ENCODE data around the gene CACNA1B.

CACNA1B gene

DNA sequence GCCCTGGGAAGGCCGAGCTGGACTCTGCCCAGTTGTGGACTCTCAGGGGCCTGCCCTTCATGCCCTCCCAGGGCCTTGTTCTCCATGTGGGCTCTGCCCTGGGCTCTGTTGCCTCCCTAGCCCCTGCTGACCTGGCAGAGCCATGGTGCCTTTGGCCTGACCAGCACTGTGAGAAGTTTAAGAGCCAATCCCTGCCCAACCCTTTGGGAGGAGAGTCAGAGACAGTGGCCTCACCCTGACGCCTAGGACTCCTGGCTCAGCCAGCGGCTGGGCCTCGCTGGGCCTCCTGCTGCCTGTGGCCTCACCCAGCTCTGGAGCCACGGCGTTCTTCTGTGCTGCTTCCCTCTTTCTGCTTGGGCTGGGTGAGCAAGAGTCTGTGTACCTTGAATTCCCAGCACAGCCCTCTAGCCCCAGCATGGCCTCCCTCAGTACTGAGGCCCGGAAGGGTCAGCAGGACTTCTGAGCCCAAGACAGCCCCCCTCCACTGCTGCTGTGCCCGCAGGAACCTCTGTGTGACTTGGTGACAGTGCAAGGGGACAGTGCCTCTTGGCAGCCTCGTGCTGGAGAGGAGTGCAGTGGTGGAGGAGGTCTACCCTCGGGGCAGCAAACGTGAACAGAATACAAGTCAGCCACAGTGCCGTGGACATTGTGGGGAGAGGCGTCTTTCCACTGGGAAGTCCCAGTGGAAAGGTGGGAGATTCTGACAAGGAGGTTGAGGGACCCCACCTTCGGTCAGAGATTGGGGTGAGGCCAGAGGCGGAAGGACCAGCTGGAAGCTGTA is 97.4 kb downstream of the CACNA1B start:
- in situ Hi-C loops (cut with MboI; ENCODE audit: low sequenced_read_pairs, unreplicated experiment) = no loop called here
- TF ChIP-seq, protein P1, sequence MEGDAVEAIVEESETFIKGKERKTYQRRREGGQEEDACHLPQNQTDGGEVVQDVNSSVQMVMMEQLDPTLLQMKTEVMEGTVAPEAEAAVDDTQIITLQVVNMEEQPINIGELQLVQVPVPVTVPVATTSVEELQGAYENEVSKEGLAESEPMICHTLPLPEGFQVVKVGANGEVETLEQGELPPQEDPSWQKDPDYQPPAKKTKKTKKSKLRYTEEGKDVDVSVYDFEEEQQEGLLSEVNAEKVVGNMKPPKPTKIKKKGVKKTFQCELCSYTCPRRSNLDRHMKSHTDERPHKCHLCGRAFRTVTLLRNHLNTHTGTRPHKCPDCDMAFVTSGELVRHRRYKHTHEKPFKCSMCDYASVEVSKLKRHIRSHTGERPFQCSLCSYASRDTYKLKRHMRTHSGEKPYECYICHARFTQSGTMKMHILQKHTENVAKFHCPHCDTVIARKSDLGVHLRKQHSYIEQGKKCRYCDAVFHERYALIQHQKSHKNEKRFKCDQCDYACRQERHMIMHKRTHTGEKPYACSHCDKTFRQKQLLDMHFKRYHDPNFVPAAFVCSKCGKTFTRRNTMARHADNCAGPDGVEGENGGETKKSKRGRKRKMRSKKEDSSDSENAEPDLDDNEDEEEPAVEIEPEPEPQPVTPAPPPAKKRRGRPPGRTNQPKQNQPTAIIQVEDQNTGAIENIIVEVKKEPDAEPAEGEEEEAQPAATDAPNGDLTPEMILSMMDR (IDR thresholded peaks at IDR 0.05; ENCODE audit: borderline replicate concordance, control extremely low read depth, extremely low read depth, insufficient read depth, missing control alignments) = no peak
- no peak for DNase-seq (ENCODE audit: low spot score)

DNA sequence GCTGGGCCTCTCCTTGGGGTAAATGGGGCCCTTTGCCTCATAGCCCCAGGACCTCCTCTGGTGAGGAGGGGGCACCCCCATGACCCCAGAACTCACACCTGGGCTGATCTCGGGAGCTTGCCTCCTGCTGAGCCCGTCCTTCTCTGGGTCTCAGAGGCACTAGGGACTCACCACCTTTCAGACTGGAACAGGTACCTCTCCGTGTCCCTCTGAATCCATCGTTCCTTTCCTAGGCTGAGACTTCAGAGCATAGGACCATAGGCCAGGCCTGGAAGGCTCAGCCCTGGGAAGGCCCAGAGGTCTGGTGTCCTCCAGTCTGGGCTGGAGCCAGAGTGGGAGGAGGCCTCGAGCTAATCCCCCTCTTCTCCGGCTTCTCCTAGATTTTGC is 97.9 kb downstream of the CACNA1B start:
- TF ChIP-seq, protein P1 (IDR thresholded peaks at IDR 0.05; ENCODE audit: borderline replicate concordance, control extremely low read depth, extremely low read depth, insufficient read depth, missing control alignments) = no peak
- in situ Hi-C loops (cut with MboI; ENCODE audit: low sequenced_read_pairs, unreplicated experiment) = no loop called here
- DNase-seq (ENCODE audit: low spot score) = no peak

DNA sequence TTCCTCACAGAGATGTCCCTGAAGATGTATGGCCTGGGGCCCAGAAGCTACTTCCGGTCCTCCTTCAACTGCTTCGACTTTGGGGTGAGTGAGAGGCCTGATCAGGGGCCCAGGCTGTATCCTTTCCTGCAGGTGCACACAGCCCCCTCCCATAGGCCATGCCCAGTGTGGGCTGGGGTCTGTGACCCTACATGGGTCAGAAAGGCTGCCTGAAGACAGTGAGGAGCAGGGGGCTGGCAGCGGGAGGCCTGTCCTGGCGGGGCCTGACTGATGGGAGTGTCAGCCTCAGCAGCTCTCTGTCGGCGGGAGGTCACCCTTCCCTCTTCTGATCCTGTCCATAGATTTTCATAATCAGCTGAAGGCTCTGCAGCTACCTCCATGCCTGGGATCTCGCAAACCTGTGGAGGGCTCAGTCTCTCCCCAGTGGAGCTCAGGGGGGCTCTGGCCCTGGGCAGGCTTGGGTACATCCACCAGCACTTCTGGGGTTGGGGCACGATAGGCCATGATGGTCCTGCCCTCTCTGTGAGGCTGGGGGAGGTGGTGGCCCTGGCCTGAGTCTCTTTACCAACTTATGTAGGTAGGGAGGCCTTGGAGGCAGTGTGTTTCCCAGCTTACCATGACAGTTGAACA is 98.5 kb downstream of the CACNA1B start:
- TF ChIP-seq, protein P1 (IDR thresholded peaks at IDR 0.05; ENCODE audit: borderline replicate concordance, control extremely low read depth, extremely low read depth, insufficient read depth, missing control alignments) = no peak
- in situ Hi-C loops (cut with MboI; ENCODE audit: low sequenced_read_pairs, unreplicated experiment) = no loop called here
- no peak for DNase-seq (ENCODE audit: low spot score)

DNA sequence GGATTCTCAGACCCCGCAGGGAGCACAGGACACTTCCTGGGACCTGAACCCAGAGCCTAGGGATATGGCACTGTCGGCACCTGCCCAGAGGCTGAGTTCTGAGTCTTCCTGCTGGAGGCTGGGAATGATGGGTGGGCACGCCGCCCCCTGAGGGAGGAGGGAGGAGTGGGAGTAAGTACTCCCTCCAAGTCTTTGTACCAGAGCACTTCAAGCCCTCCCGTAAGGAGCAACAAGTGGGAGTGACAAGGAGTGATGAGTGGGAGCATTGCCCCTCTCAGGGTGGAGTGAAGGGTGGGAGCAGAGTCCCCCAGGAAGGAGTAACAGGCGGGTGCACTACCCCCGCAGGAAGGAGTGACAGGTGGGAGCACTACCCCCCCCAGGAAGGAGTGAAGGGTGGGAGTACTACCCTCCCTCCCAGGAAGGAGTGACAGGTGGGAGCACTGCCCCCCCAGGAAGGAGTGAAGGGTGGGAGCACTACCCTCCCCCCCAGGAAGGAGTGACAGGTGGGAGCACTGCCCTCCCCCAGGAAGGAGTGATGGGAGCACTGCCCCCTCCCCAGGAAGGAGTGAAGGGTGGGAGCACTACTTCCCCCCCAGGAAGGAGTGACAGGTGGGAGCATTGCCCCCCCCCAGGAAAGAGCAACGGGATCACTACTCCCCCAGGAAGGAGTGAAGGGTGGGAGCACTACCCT is 100.1 kb downstream of the CACNA1B start:
- in situ Hi-C loops (cut with MboI; ENCODE audit: low sequenced_read_pairs, unreplicated experiment) = no loop called here
- TF ChIP-seq, protein P1 (IDR thresholded peaks at IDR 0.05; ENCODE audit: borderline replicate concordance, control extremely low read depth, extremely low read depth, insufficient read depth, missing control alignments) = no peak
- DNase-seq (ENCODE audit: low spot score) = peak; percentile 6

DNA sequence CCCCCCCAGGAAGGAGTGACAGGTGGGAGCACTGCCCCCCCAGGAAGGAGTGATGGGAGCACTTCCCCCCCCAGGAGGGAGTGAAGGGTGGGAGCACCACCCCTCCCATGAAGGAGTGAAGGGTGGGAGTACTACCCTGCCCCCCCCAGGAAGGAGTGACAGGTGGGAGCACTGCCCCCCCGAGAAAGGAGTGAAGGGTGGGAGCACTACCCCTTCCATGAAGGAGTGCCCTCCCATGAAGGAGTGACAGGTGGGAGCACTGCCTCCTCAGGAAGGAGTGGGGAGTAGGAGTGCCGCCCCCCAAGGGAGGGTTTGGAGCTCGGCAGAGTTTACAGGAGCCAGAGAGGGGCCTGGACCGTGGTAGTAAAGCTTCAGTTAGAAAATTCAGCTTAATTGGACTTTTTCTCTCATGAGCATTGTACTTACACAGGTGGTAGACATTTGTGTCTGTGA is 100.7 kb downstream of the CACNA1B start:
- in situ Hi-C loops (cut with MboI; ENCODE audit: low sequenced_read_pairs, unreplicated experiment) = no loop called here
- peak; percentile 6 for DNase-seq (ENCODE audit: low spot score)
- TF ChIP-seq, protein P1 (IDR thresholded peaks at IDR 0.05; ENCODE audit: borderline replicate concordance, control extremely low read depth, extremely low read depth, insufficient read depth, missing control alignments) = no peak

DNA sequence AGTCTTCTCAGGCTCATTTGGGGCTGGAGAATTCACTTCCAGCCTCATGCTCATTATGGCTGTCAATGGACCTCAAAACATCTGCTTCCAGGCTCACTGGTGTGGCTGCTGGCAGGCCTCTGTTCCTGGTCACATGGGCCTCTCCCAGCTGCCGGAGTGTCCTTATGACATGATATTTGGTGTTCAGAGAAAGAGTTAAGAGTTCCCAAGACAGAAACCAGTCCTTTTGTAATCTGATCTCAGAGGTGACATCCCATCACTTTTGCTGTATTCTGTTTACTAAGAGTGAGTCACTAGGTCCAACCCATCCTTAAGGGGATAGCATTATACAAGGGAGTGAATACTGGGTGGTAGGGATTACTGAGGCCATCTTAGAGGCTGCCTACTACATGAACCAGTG is 104.6 kb downstream of the CACNA1B start:
- in situ Hi-C loops (cut with MboI; ENCODE audit: low sequenced_read_pairs, unreplicated experiment) = no loop called here
- TF ChIP-seq, protein P1 (IDR thresholded peaks at IDR 0.05; ENCODE audit: borderline replicate concordance, control extremely low read depth, extremely low read depth, insufficient read depth, missing control alignments) = no peak
- peak; percentile 3 for DNase-seq (ENCODE audit: low spot score)
